LHCN-M2 (cell line): Measurements from ENCODE around the gene SYK. TPM values are rescaled to one million over a fixed set of nuclear protein-coding genes. Genes with fewer than 3 reads are reported as not detected.

Source experiments
- DNase-seq: peaks from one replicate; pipeline ENCODE4 v3.0.0-alpha.2; 2012; ENCODE audit warnings: low read depth
- total RNA-seq: library from RNA; depleted of rRNA; stranded (reverse); fragments of >200 nt; gene quantifications from 2 replicates; pipeline ENCODE4 v1.2.3, GENCODE V29; 2014

Gene SYK
- total RNA-seq, 1 experiment from 2014 or later: not detected

- no peak for DNase-seq
Observed at GRCh38 chr9:90847971-90848370, 46.4 kb downstream of the SYK start.

GRCh38 chr9:90848866-90849265, 47.2 kb downstream of the SYK start:
- no peak for DNase-seq

- no peak for DNase-seq
Observed at GRCh38 chr9:90851444-90851843, 49.8 kb downstream of the SYK start.

- DNase-seq: no peak
Observed at GRCh38 chr9:90853945-90854344, 52.3 kb downstream of the SYK start.

GRCh38 chr9:90854637-90855175, 53.1 kb downstream of the SYK start:
- no peak for DNase-seq

GRCh38 chr9:90855208-90855902, 53.7 kb downstream of the SYK start:
- no peak for DNase-seq

- no peak for DNase-seq
Observed at GRCh38 chr9:90857091-90857490, 55.5 kb downstream of the SYK start.

GRCh38 chr9:90857855-90858254, 56.2 kb downstream of the SYK start:
- no peak for DNase-seq

- no peak for DNase-seq
Observed at GRCh38 chr9:90858457-90858901, 56.9 kb downstream of the SYK start.

- no peak for DNase-seq
Observed at GRCh38 chr9:90860382-90860781, 58.8 kb downstream of the SYK start.

GRCh38 chr9:90860826-90861225, 59.2 kb downstream of the SYK start:
- DNase-seq: no peak

GRCh38 chr9:90861380-90861779, 59.8 kb downstream of the SYK start:
- no peak for DNase-seq

GRCh38 chr9:90861826-90862740, 60.5 kb downstream of the SYK start:
- no peak for DNase-seq

- no peak for DNase-seq
Observed at GRCh38 chr9:90864779-90865178, 63.2 kb downstream of the SYK start.

- no peak for DNase-seq
Observed at GRCh38 chr9:90867101-90867500, 65.5 kb downstream of the SYK start.

- no peak for DNase-seq
Observed at GRCh38 chr9:90868555-90868954, 66.9 kb downstream of the SYK start.

- DNase-seq: no peak
Observed at GRCh38 chr9:90869361-90869760, 67.7 kb downstream of the SYK start.

- peak; percentile 14 for DNase-seq
Observed at GRCh38 chr9:90870621-90871326, 69.2 kb downstream of the SYK start.

GRCh38 chr9:90871327-90871935, 69.8 kb downstream of the SYK start:
- no peak for DNase-seq

GRCh38 chr9:90872835-90873294, 71.2 kb downstream of the SYK start:
- peak; percentile 1 for DNase-seq

GRCh38 chr9:90873422-90873821, 71.8 kb downstream of the SYK start:
- no peak for DNase-seq
